ENCODE results near the gene PARP15.

PARP15 gene

DNA sequence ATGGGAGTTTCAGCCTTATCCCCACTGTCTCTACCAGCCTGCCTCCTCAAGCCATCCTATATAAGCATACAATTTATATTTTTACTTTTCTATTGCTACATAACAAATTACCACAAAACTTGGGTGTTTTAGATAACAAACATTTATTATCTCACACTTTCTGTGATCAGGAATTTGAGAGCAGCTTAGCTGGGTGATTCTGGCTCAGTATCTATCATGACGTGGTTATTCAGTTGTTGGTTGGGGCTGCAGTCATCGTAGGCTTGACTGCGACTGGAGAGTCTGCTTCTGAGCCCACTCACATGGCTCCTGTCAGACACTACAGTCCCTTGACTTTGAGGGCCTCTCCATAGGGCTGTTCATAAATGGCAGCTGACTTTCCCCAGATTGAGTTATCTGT, 20.7 kb downstream of the PARP15 start:
- Mint-ChIP-seq H3K9me3 (no peaks in the 10 kb centered on the region), H3K27ac (no peak overlapping the region), H3K36me3 (ENCODE audit: low read depth) (no peaks in the 10 kb centered on the region), H3K4me3 (no peak overlapping the region), H3K27me3 (ENCODE audit: low read depth) (peaks cover 3% of the 10 kb centered on the region), H3K4me1 (no peaks in the 10 kb centered on the region)
- TF ChIP-seq, protein P1, sequence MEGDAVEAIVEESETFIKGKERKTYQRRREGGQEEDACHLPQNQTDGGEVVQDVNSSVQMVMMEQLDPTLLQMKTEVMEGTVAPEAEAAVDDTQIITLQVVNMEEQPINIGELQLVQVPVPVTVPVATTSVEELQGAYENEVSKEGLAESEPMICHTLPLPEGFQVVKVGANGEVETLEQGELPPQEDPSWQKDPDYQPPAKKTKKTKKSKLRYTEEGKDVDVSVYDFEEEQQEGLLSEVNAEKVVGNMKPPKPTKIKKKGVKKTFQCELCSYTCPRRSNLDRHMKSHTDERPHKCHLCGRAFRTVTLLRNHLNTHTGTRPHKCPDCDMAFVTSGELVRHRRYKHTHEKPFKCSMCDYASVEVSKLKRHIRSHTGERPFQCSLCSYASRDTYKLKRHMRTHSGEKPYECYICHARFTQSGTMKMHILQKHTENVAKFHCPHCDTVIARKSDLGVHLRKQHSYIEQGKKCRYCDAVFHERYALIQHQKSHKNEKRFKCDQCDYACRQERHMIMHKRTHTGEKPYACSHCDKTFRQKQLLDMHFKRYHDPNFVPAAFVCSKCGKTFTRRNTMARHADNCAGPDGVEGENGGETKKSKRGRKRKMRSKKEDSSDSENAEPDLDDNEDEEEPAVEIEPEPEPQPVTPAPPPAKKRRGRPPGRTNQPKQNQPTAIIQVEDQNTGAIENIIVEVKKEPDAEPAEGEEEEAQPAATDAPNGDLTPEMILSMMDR (IDR thresholded peaks at IDR 0.05; ENCODE audit: unreplicated experiment in 3 of 3), result no peak

DNA sequence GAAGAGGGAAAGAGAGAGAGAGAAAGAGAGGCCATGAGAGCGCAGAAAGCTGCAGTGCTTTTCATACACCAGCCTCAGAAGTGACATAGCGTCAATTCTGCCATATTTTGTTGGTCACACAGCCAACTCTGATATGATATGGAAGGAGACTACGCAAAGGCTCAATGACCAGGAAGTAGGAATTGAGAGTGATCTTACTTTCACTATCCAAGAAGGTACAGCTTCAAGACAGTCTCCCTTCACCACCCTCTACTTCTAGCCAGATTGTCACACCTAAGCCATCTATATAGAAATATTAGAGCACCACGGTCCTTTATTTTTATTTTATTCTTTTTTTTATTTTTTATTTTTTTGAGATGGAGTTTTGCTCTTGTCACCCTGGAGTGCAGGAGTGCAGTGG, 21.1 kb downstream of the PARP15 start:
- H3K4me1 Mint-ChIP-seq, result no peaks in the 10 kb centered on the region
- no peak overlapping the region for H3K27ac Mint-ChIP-seq
- no peak overlapping the region for H3K4me3 Mint-ChIP-seq
- H3K36me3 Mint-ChIP-seq (ENCODE audit: low read depth), result no peaks in the 10 kb centered on the region
- H3K9me3 Mint-ChIP-seq, result no peaks in the 10 kb centered on the region
- TF ChIP-seq, protein P1 (IDR thresholded peaks at IDR 0.05; ENCODE audit: unreplicated experiment in 3 of 3), result no peak
- H3K27me3 Mint-ChIP-seq (ENCODE audit: low read depth), result peaks cover 3% of the 10 kb centered on the region

DNA sequence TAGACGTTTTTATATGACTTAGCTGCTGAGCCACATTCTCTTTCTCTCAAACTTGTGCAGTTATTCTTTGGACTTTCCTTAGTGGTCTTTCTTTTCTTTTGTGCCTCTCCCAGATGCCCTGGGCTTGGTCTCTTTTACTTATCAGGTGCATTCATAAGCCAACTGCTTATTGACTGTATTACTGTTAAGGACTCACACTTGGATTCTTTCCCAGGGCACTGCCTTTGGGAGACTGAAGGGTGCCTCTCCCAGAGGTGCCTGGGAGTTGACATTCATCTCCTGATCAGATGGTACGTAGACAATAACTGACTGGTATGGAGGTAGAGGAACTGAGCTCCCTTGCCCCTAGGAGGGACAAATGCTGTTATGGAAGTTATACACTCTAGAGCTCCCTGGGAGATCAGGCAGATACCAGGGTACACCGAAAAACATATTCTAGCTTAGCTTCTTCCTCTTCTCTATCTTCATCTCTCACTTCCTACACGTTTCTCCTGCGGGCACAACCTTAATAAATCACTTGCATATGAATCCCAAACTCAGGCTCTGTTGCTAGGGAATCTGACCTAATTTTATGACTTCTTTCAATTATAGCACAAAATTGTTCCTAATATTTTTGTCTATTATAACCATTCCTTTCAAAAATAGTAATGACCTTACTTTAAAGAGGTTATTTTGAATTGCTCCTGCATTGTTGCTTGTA, 24.7 kb downstream of the PARP15 start:
- Mint-ChIP-seq H3K4me1 (no peaks in the 10 kb centered on the region), H3K27me3 (ENCODE audit: low read depth) (peaks cover 3% of the 10 kb centered on the region), H3K36me3 (ENCODE audit: low read depth) (no peaks in the 10 kb centered on the region), H3K27ac (no peak overlapping the region), H3K9me3 (no peaks in the 10 kb centered on the region), H3K4me3 (no peak overlapping the region)
- TF ChIP-seq, protein P1 (IDR thresholded peaks at IDR 0.05; ENCODE audit: unreplicated experiment in 3 of 3), result no peak

DNA sequence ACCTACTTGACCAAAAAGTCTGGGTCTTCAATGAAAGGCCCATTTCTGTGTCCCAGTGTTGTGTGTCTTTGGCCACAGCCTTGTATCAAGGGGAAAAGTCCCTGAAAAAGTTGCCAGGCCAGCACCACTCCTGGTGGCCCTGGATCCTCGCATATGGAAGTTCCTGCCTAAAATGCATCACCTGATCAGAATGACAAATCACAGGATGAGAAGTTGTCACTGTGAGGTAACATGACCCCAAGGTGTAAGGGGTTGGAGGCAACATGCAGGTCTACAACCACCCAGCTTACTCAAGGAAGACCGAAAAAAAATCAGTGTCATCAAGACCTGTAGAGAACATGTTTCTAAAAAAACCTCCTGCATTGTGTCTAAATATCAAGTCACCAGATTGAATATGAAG, 25.6 kb downstream of the PARP15 start:
- no peaks in the 10 kb centered on the region for H3K9me3 Mint-ChIP-seq
- H3K27ac Mint-ChIP-seq, result no peak overlapping the region
- H3K4me1 Mint-ChIP-seq, result no peaks in the 10 kb centered on the region
- no peaks in the 10 kb centered on the region for H3K36me3 Mint-ChIP-seq (ENCODE audit: low read depth)
- no peak overlapping the region for H3K4me3 Mint-ChIP-seq
- peaks cover 3% of the 10 kb centered on the region for H3K27me3 Mint-ChIP-seq (ENCODE audit: low read depth)
- TF ChIP-seq, protein P1 (IDR thresholded peaks at IDR 0.05; ENCODE audit: unreplicated experiment in 3 of 3), result no peak

DNA sequence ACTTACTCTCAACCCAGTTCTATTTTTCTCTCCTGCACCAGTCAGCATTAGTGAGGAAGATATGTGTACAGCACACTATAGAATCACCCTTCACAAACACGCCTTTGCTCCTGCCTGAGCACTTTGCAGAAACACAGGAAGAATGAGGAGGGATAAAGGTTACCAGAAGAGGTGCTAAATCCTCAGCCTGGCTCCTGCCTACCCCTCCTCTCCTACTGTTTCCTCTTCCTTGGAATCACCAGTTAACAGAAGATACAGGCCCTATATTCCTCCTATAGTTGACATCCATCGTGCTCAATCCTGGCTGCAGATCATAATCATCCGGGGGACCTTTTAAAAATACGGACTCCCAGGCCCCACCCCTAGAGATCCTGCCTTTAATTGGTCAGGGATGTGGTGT, 28.9 kb downstream of the PARP15 start:
- no peaks in the 10 kb centered on the region for H3K9me3 Mint-ChIP-seq
- no peaks in the 10 kb centered on the region for H3K4me1 Mint-ChIP-seq
- no peak overlapping the region for H3K27ac Mint-ChIP-seq
- TF ChIP-seq, protein P1 (IDR thresholded peaks at IDR 0.05; ENCODE audit: unreplicated experiment in 3 of 3), result no peak
- H3K27me3 Mint-ChIP-seq (ENCODE audit: low read depth), result peaks cover 3% of the 10 kb centered on the region
- no peaks in the 10 kb centered on the region for H3K36me3 Mint-ChIP-seq (ENCODE audit: low read depth)
- no peak overlapping the region for H3K4me3 Mint-ChIP-seq

DNA sequence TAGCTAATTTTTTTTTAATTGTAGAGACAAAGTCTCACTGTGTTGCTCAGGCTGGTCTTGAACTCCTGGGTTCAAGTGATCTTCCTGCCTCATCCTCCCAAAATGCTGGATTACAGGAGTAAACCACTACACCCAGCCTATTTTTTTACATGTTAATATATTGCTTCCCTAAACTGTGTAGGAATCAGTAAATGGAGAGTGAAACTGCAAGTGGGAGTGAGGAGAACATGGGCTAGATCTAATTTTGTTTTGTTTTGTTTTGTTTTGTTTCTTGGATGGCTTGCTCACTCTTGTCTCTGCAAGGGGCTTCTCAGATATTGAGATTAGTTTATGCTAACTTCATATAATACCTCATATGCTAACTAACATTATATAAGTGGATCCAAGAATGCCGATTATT, 31.5 kb downstream of the PARP15 start:
- H3K36me3 Mint-ChIP-seq (ENCODE audit: low read depth), result no peaks in the 10 kb centered on the region
- no peak overlapping the region for H3K4me3 Mint-ChIP-seq
- TF ChIP-seq, protein P1 (IDR thresholded peaks at IDR 0.05; ENCODE audit: unreplicated experiment in 3 of 3), result no peak
- no peak overlapping the region for H3K27ac Mint-ChIP-seq
- H3K27me3 Mint-ChIP-seq (ENCODE audit: low read depth), result no peaks in the 10 kb centered on the region
- no peaks in the 10 kb centered on the region for H3K4me1 Mint-ChIP-seq
- H3K9me3 Mint-ChIP-seq, result no peaks in the 10 kb centered on the region
